ENCODE results near the gene HAUS1. TPM values are rescaled to one million over a fixed set of nuclear protein-coding genes. Genes with fewer than 3 reads are reported as not detected.

HAUS1 gene
- total and polyA plus RNA-seq, 2 experiments from 2014 or later: 24.2 to 36.9 TPM

DNA sequence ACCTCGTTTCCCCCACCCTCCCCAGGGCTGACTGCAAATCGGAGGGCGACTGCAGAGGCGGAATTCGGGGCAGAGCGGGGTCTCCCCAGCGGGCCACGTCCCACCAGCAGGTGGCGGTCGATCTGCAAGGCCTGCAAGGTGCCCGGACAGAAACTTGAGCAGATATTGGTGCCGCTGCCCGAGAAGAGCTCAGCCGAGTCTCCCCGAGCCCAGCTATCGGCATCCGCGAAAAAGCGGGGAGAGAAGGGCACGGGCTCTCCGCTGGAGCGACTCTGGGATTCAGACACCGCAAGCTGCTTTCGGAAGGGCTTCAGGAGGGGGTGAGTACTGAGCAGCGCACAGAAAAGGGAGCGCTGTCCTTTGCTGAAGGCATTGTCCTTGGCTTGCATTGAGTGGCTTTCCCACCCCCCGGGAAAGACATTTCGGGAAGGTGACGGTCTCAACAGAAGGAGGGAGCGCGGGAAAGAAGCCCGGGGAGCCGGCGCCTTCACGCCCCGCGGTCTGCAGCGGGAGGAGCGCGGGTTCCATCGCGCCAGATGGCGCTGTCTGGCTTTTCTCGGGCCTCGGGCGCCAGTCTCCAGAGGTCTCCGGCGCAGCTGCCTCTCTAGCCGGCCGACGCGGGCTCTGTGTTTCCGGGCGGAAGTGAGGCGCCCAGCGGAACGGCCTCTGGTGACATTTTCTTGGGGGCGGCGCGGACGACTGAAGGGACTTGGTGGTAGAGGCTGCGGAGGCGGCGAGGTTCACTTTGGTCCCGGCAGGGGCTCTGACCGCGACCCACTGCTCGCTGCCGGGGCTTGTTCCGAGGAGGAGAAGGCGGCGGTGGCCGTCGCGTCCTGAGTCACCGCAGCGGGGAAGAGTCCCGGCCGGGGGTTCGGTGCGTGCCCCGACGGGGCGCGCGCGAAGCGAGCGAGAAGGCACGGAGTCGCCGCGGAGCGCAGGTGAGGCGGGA, 69.5 kb downstream of the HAUS1 start:
- H3F3A ChIP-seq (ENCODE audit: insufficient read depth): peaks cover 16% of the 10 kb centered on the region
- H3K36me3 ChIP-seq (ENCODE audit: low read depth): no peaks in the 10 kb centered on the region
- no peaks in the 10 kb centered on the region for H3K9me3 ChIP-seq (ENCODE audit: low read depth)
- peak overlapping the region; percentile 78 for H3K4me3 ChIP-seq
- H3K79me2 ChIP-seq (ENCODE audit: insufficient read depth): peaks cover 48% of the 10 kb centered on the region
- in situ Hi-C loops (cut with MboI): loop anchor here (25.0 kb wide), 1 partner anchor 314 kb away; no protein-coding TSS in a partner anchor
- peak overlapping the region; percentile 95 for H2AFZ ChIP-seq
- H4K20me1 ChIP-seq (ENCODE audit: insufficient read depth): peaks cover 6% of the 10 kb centered on the region; the same call in 1 of the 2 replicates
- peak overlapping the region; percentile 89 for H3K4me2 ChIP-seq (ENCODE audit: unreplicated experiment)
- H3K9me2 ChIP-seq (ENCODE audit: insufficient read depth): no peaks in the 10 kb centered on the region
- H3K27ac ChIP-seq: peak overlapping the region; percentile 56
- H3K27me3 ChIP-seq (replicated peaks; ENCODE audit: insufficient read depth): no peaks in the 10 kb centered on the region
- WGBS, 2 experiments (ENCODE audit: low coverage in 1 of 2, low lambda C conversion rate in 2 of 2, missing lambda C conversion rate in 2 of 2): 0 to 1% methylated on average over 78 to 88 of the region's 95 CpGs
- TF ChIP-seq EZH2phosphoT487 (IDR thresholded peaks at IDR 0.05; ENCODE audit: insufficient read depth, low read depth) (no peak), EZH2 (IDR thresholded peaks at IDR 0.05; ENCODE audit: insufficient read depth, poor library complexity, severe bottlenecking) (no peak)
- peaks cover 23% of the 10 kb centered on the region for H3K4me1 ChIP-seq (ENCODE audit: insufficient read depth)
- DNase-seq: peak; percentile 98
- H3K9ac ChIP-seq: peak overlapping the region; percentile 87

DNA sequence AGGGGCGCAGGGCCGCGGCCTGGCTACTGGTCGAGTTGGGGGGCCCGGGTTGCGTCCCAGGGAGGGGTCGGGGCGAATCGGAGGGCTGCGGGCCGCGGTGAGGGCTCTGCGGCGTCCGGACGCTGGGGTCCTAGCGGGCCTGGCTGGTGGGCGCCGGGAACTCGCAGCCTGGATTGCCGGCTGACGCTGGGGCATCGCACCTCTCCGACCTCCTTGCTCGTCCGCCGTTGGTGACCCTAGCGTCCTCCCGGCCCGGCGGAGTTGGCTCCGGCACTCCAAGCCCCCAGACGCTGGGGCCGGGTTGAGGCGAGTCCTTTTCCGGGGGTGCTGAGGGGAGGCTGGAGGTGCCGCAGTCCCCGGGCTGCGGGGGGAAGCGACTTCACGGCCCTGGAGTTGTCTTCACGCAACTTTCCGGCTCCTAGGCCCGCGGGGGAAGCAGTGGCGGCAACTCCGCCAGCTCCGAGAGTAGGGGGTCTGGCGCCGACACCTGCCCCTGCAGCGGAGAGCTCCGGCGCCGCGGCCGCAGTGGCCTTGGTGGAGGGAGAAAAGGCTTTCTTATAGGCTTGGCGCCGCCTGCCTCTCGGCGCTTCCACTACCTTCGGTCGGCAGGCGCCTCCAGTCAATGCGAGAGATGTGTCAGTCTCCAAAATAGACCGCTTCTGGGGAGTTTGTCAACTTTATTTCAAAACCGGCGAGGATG, 70.3 kb downstream of the HAUS1 start:
- Histone ChIP-seq H2AFZ (peak overlapping the region; percentile 95), H3K27me3 (replicated peaks; ENCODE audit: insufficient read depth) (no peaks in the 10 kb centered on the region), H3K27ac (peak overlapping the region; percentile 56), H3K9ac (peak overlapping the region; percentile 87), H3K36me3 (ENCODE audit: low read depth) (no peaks in the 10 kb centered on the region), H3K9me3 (ENCODE audit: low read depth) (no peaks in the 10 kb centered on the region), H3K4me3 (peak overlapping the region; percentile 78), H3F3A (ENCODE audit: insufficient read depth) (peaks cover 7% of the 10 kb centered on the region), H3K4me2 (ENCODE audit: unreplicated experiment) (peak overlapping the region; percentile 89), H4K20me1 (ENCODE audit: insufficient read depth) (peaks cover 6% of the 10 kb centered on the region; the same call in 1 of the 2 replicates), H3K9me2 (ENCODE audit: insufficient read depth) (no peaks in the 10 kb centered on the region), H3K4me1 (ENCODE audit: insufficient read depth) (peaks cover 16% of the 10 kb centered on the region), H3K79me2 (ENCODE audit: insufficient read depth) (peaks cover 56% of the 10 kb centered on the region)
- no peak for TF ChIP-seq EZH2 (IDR thresholded peaks at IDR 0.05; ENCODE audit: insufficient read depth, poor library complexity, severe bottlenecking)
- TF ChIP-seq EZH2phosphoT487 (IDR thresholded peaks at IDR 0.05; ENCODE audit: insufficient read depth, low read depth): no peak
- in situ Hi-C loops (cut with MboI): loop anchor here (25.0 kb wide), 1 partner anchor 313 kb away; no protein-coding TSS in a partner anchor
- 1 to 3% methylated on average over 38 to 47 of the region's 67 CpGs for WGBS, 2 experiments (ENCODE audit: low coverage in 1 of 2, low lambda C conversion rate in 2 of 2, missing lambda C conversion rate in 2 of 2)
- peak; percentile 78 for DNase-seq

DNA sequence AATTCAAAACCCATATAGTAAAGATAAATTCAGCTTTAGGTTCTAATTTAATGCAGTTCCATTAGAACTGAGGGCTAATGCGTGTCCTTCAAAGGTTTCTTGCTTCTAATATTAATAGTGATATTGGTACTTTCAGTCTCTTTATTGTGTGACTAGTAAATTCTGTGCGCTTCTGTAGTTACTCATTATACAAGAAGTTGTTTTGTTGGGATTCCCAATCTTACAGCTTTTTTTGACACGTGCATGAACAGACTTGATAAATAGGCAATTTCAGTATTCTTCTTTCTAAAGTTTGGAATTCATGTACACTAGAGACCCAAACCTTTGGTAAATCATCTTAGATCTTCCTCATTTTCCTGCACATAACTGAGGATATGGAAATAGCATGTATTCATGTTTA, 71.8 kb downstream of the HAUS1 start:
- H3K4me3 ChIP-seq: peak overlapping the region; percentile 78
- 95 to 97% methylated on average over 3 of the region's 3 CpGs for WGBS, 2 experiments (ENCODE audit: low coverage in 1 of 2, low lambda C conversion rate in 2 of 2, missing lambda C conversion rate in 2 of 2)
- no peak overlapping the region for H3K9ac ChIP-seq
- H3K79me2 ChIP-seq (ENCODE audit: insufficient read depth): peaks cover 71% of the 10 kb centered on the region
- H3K27ac ChIP-seq: no peak overlapping the region
- no peaks in the 10 kb centered on the region for H3K9me3 ChIP-seq (ENCODE audit: low read depth)
- peak overlapping the region; percentile 89 for H3K4me2 ChIP-seq (ENCODE audit: unreplicated experiment)
- H3K4me1 ChIP-seq (ENCODE audit: insufficient read depth): peaks cover 10% of the 10 kb centered on the region
- TF ChIP-seq EZH2 (IDR thresholded peaks at IDR 0.05; ENCODE audit: insufficient read depth, poor library complexity, severe bottlenecking) (no peak), EZH2phosphoT487 (IDR thresholded peaks at IDR 0.05; ENCODE audit: insufficient read depth, low read depth) (no peak)
- in situ Hi-C loops (cut with MboI): no loop called here
- H3F3A ChIP-seq (ENCODE audit: insufficient read depth): 0 out of 2 replicates have a peak, but pooled peaks cover 5% of the 10 kb centered on the region
- H2AFZ ChIP-seq: no peak overlapping the region
- H3K9me2 ChIP-seq (ENCODE audit: insufficient read depth): no peaks in the 10 kb centered on the region
- peaks cover 8% of the 10 kb centered on the region; the same call in 1 of the 2 replicates for H4K20me1 ChIP-seq (ENCODE audit: insufficient read depth)
- H3K27me3 ChIP-seq (replicated peaks; ENCODE audit: insufficient read depth): no peaks in the 10 kb centered on the region
- H3K36me3 ChIP-seq (ENCODE audit: low read depth): no peaks in the 10 kb centered on the region
- DNase-seq: no peak

Small RNA genes lying within 50 kb of the gene (small RNA-seq; reads per million reads assigned to genes)
- not detected for gene RNU6-1278P (ENCODE audit: low read depth, low replicate concordance)
- gene RNY4P37 (ENCODE audit: low read depth, low replicate concordance): not detected

Other genes starting within 250 kb of the HAUS1 start
- gene EPG5, start 137.1 kb upstream of the HAUS1 start, total RNA-seq (2014; rRNA removed; shearing (Covaris generic)): 77.7 and 77.9 TPM in 2 replicates
- 22.0 and 22.6 TPM in 2 replicates for gene EPG5, start 137.1 kb upstream of the HAUS1 start, polyA plus RNA-seq (2016; fragmentation: Nextera tagmentation; extraction: Ambion mirVana)
- 2.8 and 3.8 TPM in 2 replicates for gene PSTPIP2, start 32.1 kb upstream of the HAUS1 start, total RNA-seq (2014; rRNA removed; shearing (Covaris generic))
- gene PSTPIP2, start 32.1 kb upstream of the HAUS1 start, polyA plus RNA-seq (2016; fragmentation: Nextera tagmentation; extraction: Ambion mirVana): 6.4 and 6.7 TPM in 2 replicates
- gene ATP5F1A, start 6.1 kb upstream of the HAUS1 start, total RNA-seq (2014; rRNA removed; shearing (Covaris generic)): 562 and 618 TPM in 2 replicates
- gene ATP5F1A, start 6.1 kb upstream of the HAUS1 start, polyA plus RNA-seq (2016; fragmentation: Nextera tagmentation; extraction: Ambion mirVana): 353 and 366 TPM in 2 replicates

Measured in GM23248 (cell line).